Thyroid gland (tissue), 4 donors: ENCODE measurements around the gene ANKRD11.
"Not testable (repeated sequence)": the region's sequence is repeated elsewhere in the genome, so short reads cannot be mapped to it uniquely, and the experiment has no call there.

Experiments
- CTCF ChIP-seq, 6 experiments: fragments of 200-600 bp in 3 of 6; fragments of 450-650 bp in 3 of 6; sonication (generic) in 3 of 6; IDR thresholded peaks; one replicate each; pipeline ENCODE4 v1.5.1; 2016 to 2019; ENCODE audit warnings: antibody characterized with exemption in 6 of 6, mild to moderate bottlenecking in 2 of 6, inconsistent platforms in 1 of 6, moderate library complexity in 1 of 6
- POLR2A ChIP-seq, 2 donors: fragments of 450-650 bp; IDR thresholded peaks; one replicate each; pipeline ENCODE4 v1.6.1; 2017; ENCODE audit warnings: antibody characterized with exemption in 2 of 2, mild to moderate bottlenecking in 2 of 2, moderate library complexity in 1 of 2

- TF ChIP-seq CTCF, POLR2A (IDR thresholded peaks at IDR 0.05): not testable (repeated sequence)
These were observed 28.5 kb downstream of the ANKRD11 start for GRCh38 chr16:89461890-89462289.
